ENCODE measurements around the gene ADGRG2. TPM values are rescaled to one million over a fixed set of nuclear protein-coding genes. Genes with fewer than 3 reads are reported as not detected.
"Not testable (repeated sequence)": the region's sequence is repeated elsewhere in the genome, so short reads cannot be mapped to it uniquely, and the experiment has no call there.

ADGRG2 gene
- total RNA-seq, 4 donors from 2014 or later, result 1.8 to 4.3 (median 3.2) TPM

- Histone ChIP-seq H3K36me3 (no peaks in the 10 kb centered on the region), H3K9me3 (no peaks in the 10 kb centered on the region), H3K4me3 (replicated peaks in 1 of 3) (no peak overlapping the region), H3K4me1 (no peaks in the 10 kb centered on the region), H3K27me3 (no peaks in the 10 kb centered on the region), H3K27ac (no peak overlapping the region)
- peak in 2 of 6 experiments; percentile 24 to 32 for TF ChIP-seq CTCF (IDR thresholded peaks at IDR 0.05)
- no peak for TF ChIP-seq POLR2A (IDR thresholded peaks at IDR 0.05)
- peak in 1 of 2 donors; percentile 2 for DNase-seq
- intact Hi-C loops (cut with DNase I), result no loop called here
- 39 to 55% methylated on average over 3 of the region's 3 CpGs for WGBS, 2 donors
These were observed 105.0 kb downstream of the ADGRG2 start for GRCh38 chrX:19017271-19017670.

- WGBS, 2 donors, result 92 to 94% methylated on average over 4 of the region's 8 CpGs
- H3K4me1 ChIP-seq; intact Hi-C loops (cut with DNase I); H3K36me3 ChIP-seq; DNase-seq; H3K4me3 ChIP-seq (replicated peaks in 1 of 3); H3K27ac ChIP-seq; H3K27me3 ChIP-seq; H3K9me3 ChIP-seq: not testable (repeated sequence)
These were observed 105.7 kb downstream of the ADGRG2 start for GRCh38 chrX:19016614-19017013.

GRCh38 chrX:19007868-19008267 is 114.4 kb downstream of the ADGRG2 start:
- DNase-seq, result no peak
- WGBS, 2 donors, result 96 to 99% methylated on average over 4 of the region's 4 CpGs
- intact Hi-C loops (cut with DNase I), result no loop called here
- Histone ChIP-seq H3K27ac (no peak overlapping the region), H3K36me3 (no peaks in the 10 kb centered on the region), H3K4me3 (replicated peaks in 1 of 3) (no peak overlapping the region), H3K27me3 (no peaks in the 10 kb centered on the region), H3K4me1 (no peaks in the 10 kb centered on the region), H3K9me3 (no peaks in the 10 kb centered on the region)
- no peak for TF ChIP-seq POLR2A (IDR thresholded peaks at IDR 0.05)
- TF ChIP-seq CTCF (IDR thresholded peaks at IDR 0.05), result no peak

- H3K27ac ChIP-seq, result no peak overlapping the region
- H3K27me3 ChIP-seq, result no peaks in the 10 kb centered on the region
- WGBS, 2 donors, result 40 to 61% methylated on average over 4 to 7 of the region's 7 CpGs
- peak; percentile 50 to 62 for DNase-seq
- no peaks in the 10 kb centered on the region for H3K36me3 ChIP-seq
- TF ChIP-seq CTCF (IDR thresholded peaks at IDR 0.05) (no peak), POLR2A (IDR thresholded peaks at IDR 0.05) (no peak)
- intact Hi-C loops (cut with DNase I), result no loop called here
- no peak overlapping the region for H3K4me3 ChIP-seq (replicated peaks in 1 of 3)
- no peaks in the 10 kb centered on the region for H3K4me1 ChIP-seq
- H3K9me3 ChIP-seq, result no peaks in the 10 kb centered on the region
These were observed 115.3 kb downstream of the ADGRG2 start for GRCh38 chrX:19007011-19007410.

GRCh38 chrX:19005909-19006308 is 116.4 kb downstream of the ADGRG2 start:
- no peaks in the 10 kb centered on the region for H3K36me3 ChIP-seq
- intact Hi-C loops (cut with DNase I), result no loop called here
- no peak for DNase-seq
- 90 to 100% methylated on average over 3 to 4 of the region's 4 CpGs for WGBS, 2 donors
- no peaks in the 10 kb centered on the region for H3K4me1 ChIP-seq
- no peak overlapping the region for H3K27ac ChIP-seq
- no peaks in the 10 kb centered on the region for H3K27me3 ChIP-seq
- no peak for TF ChIP-seq CTCF (IDR thresholded peaks at IDR 0.05)
- H3K4me3 ChIP-seq (replicated peaks in 1 of 3), result no peak overlapping the region
- H3K9me3 ChIP-seq, result no peaks in the 10 kb centered on the region

GRCh38 chrX:19003756-19004155 is 118.5 kb downstream of the ADGRG2 start:
- DNase-seq, result no peak
- Histone ChIP-seq H3K4me3 (replicated peaks in 1 of 3) (no peak overlapping the region), H3K9me3 (no peaks in the 10 kb centered on the region), H3K36me3 (no peaks in the 10 kb centered on the region), H3K27me3 (no peaks in the 10 kb centered on the region), H3K4me1 (no peaks in the 10 kb centered on the region), H3K27ac (no peak overlapping the region)
- intact Hi-C loops (cut with DNase I), result no loop called here
- 93 to 97% methylated on average over 5 of the region's 5 CpGs for WGBS, 2 donors
- TF ChIP-seq CTCF (IDR thresholded peaks at IDR 0.05), result no peak
- no peak for TF ChIP-seq POLR2A (IDR thresholded peaks at IDR 0.05)

Data from thyroid gland (tissue), 4 donors.